Peyer's patch (tissue), 4 donors: ENCODE data around the gene PDLIM7. TPM values are rescaled to one million over a fixed set of nuclear protein-coding genes. Genes with fewer than 3 reads are reported as not detected.
A peak's percentile ranks its signal among the peaks of the same experiment; 100 is the strongest.

Experiments
- DNase-seq, 3 donors: peaks; one replicate each; pipeline ENCODE4 v3.0.0-alpha.2; 2017 to 2019
- H3K27ac ChIP-seq, 4 donors: fragments of 200-600 bp; sonication (generic); one replicate each; pipeline ENCODE4 v1.5.1; 2016 to 2019
- H3K27me3 ChIP-seq, 2 donors: fragments of 200-600 bp; sonication (generic); one replicate each; pipeline ENCODE4 v1.5.1; 2019
- H3K36me3 ChIP-seq, 3 donors: fragments of 200-600 bp; sonication (generic); one replicate each; pipeline ENCODE4 v1.5.1; 2016 to 2019
- H3K4me1 ChIP-seq, 4 donors: fragments of 200-600 bp; sonication (generic); one replicate each; pipeline ENCODE4 v1.5.1; 2016 to 2019
- H3K4me3 ChIP-seq, 4 donors: fragments of 200-600 bp; sonication (generic); 1 replicate in 3 of 4; 2 replicates in 1 of 4; pipeline ENCODE4 v1.5.1; 2016 to 2019; ENCODE audit warnings: mild to moderate bottlenecking in 1 of 4
- H3K9me3 ChIP-seq, 4 donors: fragments of 200-600 bp; sonication (generic); one replicate each; pipeline ENCODE4 v1.5.1; 2016 to 2019; ENCODE audit warnings: mild to moderate bottlenecking in 1 of 4
- CTCF ChIP-seq, 6 experiments: fragments of 450-650 bp in 4 of 6; fragments of 200-600 bp in 2 of 6; sonication (generic) in 1 of 6; IDR thresholded peaks; one replicate each; pipeline ENCODE4 v1.5.1; 2017 to 2019; ENCODE audit warnings: antibody characterized with exemption in 6 of 6, mild to moderate bottlenecking in 3 of 6, moderate library complexity in 1 of 6
- POLR2A ChIP-seq, 2 donors: fragments of 450-650 bp; IDR thresholded peaks; one replicate each; pipeline ENCODE4 v1.5.1; 2017; ENCODE audit warnings: antibody characterized with exemption in 2 of 2, mild to moderate bottlenecking in 2 of 2, moderate library complexity in 2 of 2
- total RNA-seq, 4 donors: library from RNA; depleted of rRNA; stranded (reverse); fragments of >200 nt; gene quantifications; one replicate each; pipeline ENCODE4 v1.1.0, GENCODE V29; 2016

Gene PDLIM7, protein sequence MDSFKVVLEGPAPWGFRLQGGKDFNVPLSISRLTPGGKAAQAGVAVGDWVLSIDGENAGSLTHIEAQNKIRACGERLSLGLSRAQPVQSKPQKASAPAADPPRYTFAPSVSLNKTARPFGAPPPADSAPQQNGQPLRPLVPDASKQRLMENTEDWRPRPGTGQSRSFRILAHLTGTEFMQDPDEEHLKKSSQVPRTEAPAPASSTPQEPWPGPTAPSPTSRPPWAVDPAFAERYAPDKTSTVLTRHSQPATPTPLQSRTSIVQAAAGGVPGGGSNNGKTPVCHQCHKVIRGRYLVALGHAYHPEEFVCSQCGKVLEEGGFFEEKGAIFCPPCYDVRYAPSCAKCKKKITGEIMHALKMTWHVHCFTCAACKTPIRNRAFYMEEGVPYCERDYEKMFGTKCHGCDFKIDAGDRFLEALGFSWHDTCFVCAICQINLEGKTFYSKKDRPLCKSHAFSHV
- 100 to 1,000 TPM in 1 of 4 donors, 10 to 100 TPM in 3; 17.4 to 137 (median 23.3) TPM for total RNA-seq

GRCh38 chr5:177497292-177498012 is at the start of gene PDLIM7:
Gene PDLIM7 (minus strand): TSS chr5:177497604. CDS start chr5:177496512, 1,092 bp downstream.
- Histone ChIP-seq H3K9me3 (no peaks in the 10 kb centered on the region), H3K27ac (peak within 1 kb of the TSS; percentile 80 to 91 (median 88)), H3K4me1 (peaks cover 7 to 48% (median 28%) of the 10 kb centered on the region in 4 donors), H3K27me3 (no peaks in the 10 kb centered on the region), H3K36me3 (no peaks in the 10 kb centered on the region), H3K4me3 (peak within 1 kb of the TSS; percentile 49 to 81 (median 69))
- peak; percentile 96 to 98 (median 97) for DNase-seq
- TF ChIP-seq POLR2A (IDR thresholded peaks at IDR 0.05): peak; percentile 81 to 94
- TF ChIP-seq CTCF (IDR thresholded peaks at IDR 0.05): peak in 2 of 6 experiments; percentile 19

- TF ChIP-seq POLR2A (IDR thresholded peaks at IDR 0.05): no peak
- TF ChIP-seq CTCF (IDR thresholded peaks at IDR 0.05): no peak
- Histone ChIP-seq H3K4me1 (peaks cover 0 to 18% (median 0%) of the 10 kb centered on the region in 4 donors), H3K27me3 (no peaks in the 10 kb centered on the region), H3K4me3 (no peak overlapping the region), H3K36me3 (peaks cover 0 to under 1% (median 0%) of the 10 kb centered on the region in 3 donors), H3K27ac (peak overlapping the region; percentile 33 to 80 (median 68)), H3K9me3 (no peaks in the 10 kb centered on the region)
- DNase-seq: no peak
These were observed 48.9 kb upstream of the PDLIM7 start for GRCh38 chr5:177546258-177546741.

DNA sequence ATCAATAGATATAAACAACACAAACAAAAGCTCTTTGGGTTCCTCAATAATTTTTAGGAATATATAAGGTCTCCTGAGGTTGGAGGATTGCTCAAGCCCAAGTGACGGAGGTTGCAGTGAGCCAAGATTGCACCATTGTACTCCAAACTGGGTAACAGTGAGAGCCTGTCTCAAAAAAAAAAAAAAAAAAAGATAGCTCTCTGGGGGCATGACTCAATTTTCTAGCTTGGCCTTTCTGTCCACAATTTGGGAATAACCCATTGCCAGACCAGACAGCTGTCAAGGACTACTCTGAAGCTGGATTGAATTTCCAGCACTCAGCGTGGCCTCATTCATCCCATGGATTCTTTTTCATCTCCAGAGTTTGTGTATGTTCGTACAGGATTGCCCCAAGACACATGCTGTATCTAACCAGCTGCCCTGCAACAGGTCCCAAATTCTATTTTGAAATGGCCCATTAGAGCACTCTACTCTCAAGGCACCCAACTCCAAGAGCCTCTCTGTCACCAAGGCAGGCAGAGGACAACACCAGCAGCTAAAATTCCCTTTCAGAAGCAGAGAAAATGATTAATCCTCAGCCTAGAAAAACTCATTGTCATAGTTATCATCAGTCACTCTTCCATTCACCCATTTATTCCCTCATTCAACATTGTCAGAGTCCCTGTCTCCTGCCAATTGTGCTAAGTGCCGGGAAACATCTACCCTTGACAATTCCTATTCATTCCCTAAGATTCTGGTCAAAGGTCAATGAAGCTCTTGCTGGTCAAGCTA is 48.3 kb upstream of the PDLIM7 start:
- Histone ChIP-seq H3K4me1 (peaks cover 0 to 18% (median 0%) of the 10 kb centered on the region in 4 donors), H3K27ac (peak overlapping the region; percentile 33 to 80 (median 68)), H3K36me3 (no peaks in the 10 kb centered on the region), H3K27me3 (no peaks in the 10 kb centered on the region), H3K9me3 (no peaks in the 10 kb centered on the region), H3K4me3 (no peak overlapping the region)
- TF ChIP-seq CTCF (IDR thresholded peaks at IDR 0.05) (no peak), POLR2A (IDR thresholded peaks at IDR 0.05) (no peak)
- DNase-seq: peak in 1 of 3 donors; percentile 76

DNA sequence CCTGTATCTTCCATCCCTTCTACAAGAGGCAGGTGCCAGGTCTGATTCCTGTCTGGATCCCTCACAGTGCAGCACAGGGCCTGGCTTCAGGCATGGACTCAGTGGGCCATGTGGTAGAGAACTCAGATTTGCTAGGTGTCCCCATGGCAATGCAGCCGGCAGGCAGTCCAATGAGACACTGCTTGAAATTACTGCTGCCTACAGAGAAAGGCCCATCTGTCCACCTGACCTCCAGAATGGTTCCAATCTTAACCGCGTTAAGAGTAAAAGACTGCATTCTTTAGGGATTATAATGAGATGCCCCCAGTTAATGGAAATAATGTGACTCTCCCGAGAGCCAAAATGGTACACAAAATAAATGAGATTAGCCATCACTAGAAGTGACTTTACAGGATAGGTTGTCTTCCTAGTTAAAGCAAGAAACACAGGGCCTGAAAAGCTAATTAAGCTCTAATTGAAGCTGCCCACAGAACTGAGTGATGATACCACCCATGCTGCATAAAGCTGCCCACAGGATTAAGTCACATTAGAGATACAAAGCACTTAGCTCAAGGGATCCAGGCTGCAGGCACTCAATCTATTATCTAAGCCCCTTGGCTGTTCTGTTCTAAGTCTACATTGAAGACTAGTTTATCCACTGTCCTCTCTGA is 45.5 kb upstream of the PDLIM7 start:
- H3K4me1 ChIP-seq: peaks cover 0 to 20% (median 0%) of the 10 kb centered on the region in 4 donors

More for the DNA sequence above, 45.5 kb upstream of the PDLIM7 start:
- Histone ChIP-seq H3K27ac (no peak overlapping the region), H3K4me3 (no peak overlapping the region), H3K9me3 (no peaks in the 10 kb centered on the region), H3K27me3 (no peaks in the 10 kb centered on the region), H3K36me3 (peaks cover 0 to 10% (median 0%) of the 10 kb centered on the region in 3 donors)
- TF ChIP-seq CTCF (IDR thresholded peaks at IDR 0.05) (no peak), POLR2A (IDR thresholded peaks at IDR 0.05) (no peak)
- no peak for DNase-seq
